ENCODE results near the gene DAAM1. TPM values are rescaled to one million over a fixed set of nuclear protein-coding genes. Genes with fewer than 3 reads are reported as not detected.

The DAAM1 gene
- total RNA-seq, 4 donors from 2014 or later, result 25.3 to 47.2 (median 37.8) TPM

- TF ChIP-seq POLR2A (IDR thresholded peaks at IDR 0.05) (no peak), CTCF (IDR thresholded peaks at IDR 0.05) (no peak)
- no peaks in the 10 kb centered on the region for H3K9me3 ChIP-seq
- H3K36me3 ChIP-seq, result no peaks in the 10 kb centered on the region
- intact Hi-C loops (cut with DNase I), result loop anchor here (5.0 to 10.0 kb wide), 2 partner anchors 65 to 172 kb away; no protein-coding TSS in a partner anchor
- H3K27ac ChIP-seq, result peak overlapping the region; percentile 92 to 95 (median 94)
- peak; percentile 91 to 92 for DNase-seq
- peak overlapping the region in 2 of 3 donors; percentile 76 to 90 for H3K4me3 ChIP-seq (replicated peaks in 1 of 3)
- H3K4me1 ChIP-seq, result peaks cover 5 to 7% of the 10 kb centered on the region in 2 donors
- no peaks in the 10 kb centered on the region for H3K27me3 ChIP-seq
- 4 to 5% methylated on average over 25 of the region's 25 CpGs for WGBS, 2 donors
Observed at GRCh38 chr14:59189786-59190368, 1.4 kb downstream of the DAAM1 start.

GRCh38 chr14:59190372-59190771, 1.9 kb downstream of the DAAM1 start:
- no peaks in the 10 kb centered on the region for H3K36me3 ChIP-seq
- peak overlapping the region in 1 of 3 donors; percentile 94 for H3K27ac ChIP-seq
- no peaks in the 10 kb centered on the region for H3K9me3 ChIP-seq
- H3K4me1 ChIP-seq, result peaks cover 5 to 7% of the 10 kb centered on the region in 2 donors
- DNase-seq, result peak in 1 of 2 donors; percentile 5
- TF ChIP-seq POLR2A (IDR thresholded peaks at IDR 0.05), result no peak
- no peak for TF ChIP-seq CTCF (IDR thresholded peaks at IDR 0.05)
- no peaks in the 10 kb centered on the region for H3K27me3 ChIP-seq
- intact Hi-C loops (cut with DNase I), result no loop called here
- WGBS, 2 donors, result 49 to 51% methylated on average over 6 of the region's 6 CpGs
- peak overlapping the region in 1 of 3 donors; percentile 76 for H3K4me3 ChIP-seq (replicated peaks in 1 of 3)

GRCh38 chr14:59195912-59196311, 7.4 kb downstream of the DAAM1 start:
- Histone ChIP-seq H3K4me3 (replicated peaks in 1 of 3) (no peak overlapping the region), H3K27ac (no peak overlapping the region), H3K4me1 (peaks cover 0 to 9% of the 10 kb centered on the region in 2 donors), H3K36me3 (no peaks in the 10 kb centered on the region), H3K9me3 (no peaks in the 10 kb centered on the region), H3K27me3 (no peaks in the 10 kb centered on the region)
- no peak for DNase-seq
- WGBS, 2 donors, result 48 to 63% methylated on average over 2 of the region's 2 CpGs
- intact Hi-C loops (cut with DNase I), result no loop called here
- TF ChIP-seq POLR2A (IDR thresholded peaks at IDR 0.05) (no peak), CTCF (IDR thresholded peaks at IDR 0.05) (no peak)

GRCh38 chr14:59197695-59198262, 9.3 kb downstream of the DAAM1 start:
- H3K4me3 ChIP-seq (replicated peaks in 1 of 3), result no peak overlapping the region
- intact Hi-C loops (cut with DNase I), result no loop called here
- no peak overlapping the region for H3K27ac ChIP-seq
- no peak for DNase-seq
- no peaks in the 10 kb centered on the region for H3K9me3 ChIP-seq
- peaks cover 0 to 9% of the 10 kb centered on the region in 2 donors for H3K4me1 ChIP-seq
- no peaks in the 10 kb centered on the region for H3K36me3 ChIP-seq
- 73 to 80% methylated on average over 5 of the region's 5 CpGs for WGBS, 2 donors
- TF ChIP-seq CTCF (IDR thresholded peaks at IDR 0.05) (no peak), POLR2A (IDR thresholded peaks at IDR 0.05) (no peak)
- no peaks in the 10 kb centered on the region for H3K27me3 ChIP-seq

GRCh38 chr14:59199205-59199604, 10.7 kb downstream of the DAAM1 start:
- Histone ChIP-seq H3K27me3 (no peaks in the 10 kb centered on the region), H3K27ac (no peak overlapping the region), H3K36me3 (no peaks in the 10 kb centered on the region), H3K4me3 (replicated peaks in 1 of 3) (no peak overlapping the region), H3K4me1 (peaks cover 0 to 9% of the 10 kb centered on the region in 2 donors), H3K9me3 (no peaks in the 10 kb centered on the region)
- WGBS, 2 donors, result 86 to 88% methylated on average over 5 of the region's 5 CpGs
- DNase-seq, result no peak
- intact Hi-C loops (cut with DNase I), result no loop called here
- no peak for TF ChIP-seq CTCF (IDR thresholded peaks at IDR 0.05)
- TF ChIP-seq POLR2A (IDR thresholded peaks at IDR 0.05), result no peak

All from thyroid gland (tissue), 4 donors.